Stomach (tissue), 4 donors: ENCODE data around the gene ADGRD1.
"Not testable (repeated sequence)": the region's sequence is repeated elsewhere in the genome, so short reads cannot be mapped to it uniquely, and the experiment has no call there.

Experiments used
- EP300 ChIP-seq: sonication (generic); formaldehyde crosslinking; IDR thresholded peaks from one replicate; pipeline ENCODE4 v1.6.1; 2017; ENCODE audit warnings: antibody characterized with exemption
- POLR2A ChIP-seq, 4 donors: fragments of 450-650 bp; IDR thresholded peaks; one replicate each; pipeline ENCODE4 v1.6.1; 2016; ENCODE audit warnings: antibody characterized with exemption in 4 of 4, control low read depth in 2 of 4, mild to moderate bottlenecking in 1 of 4, moderate library complexity in 1 of 4

- not testable (repeated sequence) for TF ChIP-seq EP300; POLR2A (IDR thresholded peaks at IDR 0.05)
Observed at GRCh38 chr12:130995386-130995969, 41.8 kb downstream of the ADGRD1 start.
